NCI-H69 (cell line): ENCODE measurements around the gene COMMD1.
"Not testable (repeated sequence)": the region's sequence is repeated elsewhere in the genome, so short reads cannot be mapped to it uniquely, and the experiment has no call there.

Experiments used
- DNase-seq: peaks from one replicate; lab custom pipeline; 2025; lab: John Stamatoyannopoulos, UW

Gene COMMD1

GRCh38 chr2:61905372-61906185 is at the start of gene COMMD1:
TSS of gene COMMD1 (plus strand) at chr2:61905674. CDS start at chr2:61905679, 5 bp downstream.
- DNase-seq: peak; percentile 77

GRCh38 chr2:61857224-61857623 is 48.2 kb upstream of the COMMD1 start:
- no peak for DNase-seq

- no peak for DNase-seq
Observed at GRCh38 chr2:61862085-61862484, 43.4 kb upstream of the COMMD1 start.

DNA sequence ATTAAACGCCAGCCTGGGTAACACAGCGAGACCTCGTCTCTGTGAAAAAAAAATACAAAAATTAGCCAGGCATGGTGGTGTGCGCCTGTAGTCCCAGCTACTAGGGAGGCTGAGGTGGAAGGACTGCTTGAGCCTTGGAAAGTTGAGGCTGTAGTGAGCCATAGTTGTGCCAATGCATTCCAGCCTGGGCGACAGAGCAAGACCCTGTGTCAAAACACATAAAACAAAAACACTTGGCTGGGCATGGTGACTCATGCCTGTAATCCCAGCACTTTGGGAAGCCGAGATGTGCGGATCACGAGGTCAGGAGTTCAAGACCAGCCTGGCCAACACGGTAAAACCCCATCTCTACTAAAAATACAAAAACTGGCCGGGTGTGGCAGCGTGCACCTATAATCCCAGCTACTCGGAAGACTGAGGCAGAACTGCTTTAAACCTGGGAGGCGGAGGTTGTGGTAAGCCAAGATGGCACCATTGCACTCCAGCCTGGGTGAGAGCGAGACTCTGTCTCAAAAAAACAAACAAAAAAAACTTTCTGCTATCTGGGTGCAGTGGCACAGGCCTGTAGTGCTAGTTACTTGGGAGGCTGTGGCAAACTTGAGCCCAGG is 38.9 kb upstream of the COMMD1 start:
- not testable (repeated sequence) for DNase-seq

DNA sequence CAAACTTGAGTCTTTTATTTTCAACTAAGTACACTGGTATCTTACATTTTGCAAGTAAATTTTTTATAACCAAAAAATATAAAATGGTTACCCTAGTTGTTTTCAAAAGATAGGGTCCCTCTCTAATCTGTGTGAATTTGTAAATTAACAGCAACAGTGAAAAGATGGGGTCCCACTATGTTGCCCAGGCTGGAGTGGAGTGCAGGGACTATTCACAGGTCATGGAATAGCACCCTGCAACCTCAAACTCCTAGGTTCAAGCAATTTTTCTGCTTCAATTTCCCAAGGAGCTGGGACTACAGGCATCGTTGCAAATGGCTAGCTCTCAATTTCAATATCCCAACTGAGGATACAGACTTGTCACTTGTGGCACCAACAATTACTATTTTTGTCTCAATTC is 29.1 kb upstream of the COMMD1 start:
- no peak for DNase-seq

DNA sequence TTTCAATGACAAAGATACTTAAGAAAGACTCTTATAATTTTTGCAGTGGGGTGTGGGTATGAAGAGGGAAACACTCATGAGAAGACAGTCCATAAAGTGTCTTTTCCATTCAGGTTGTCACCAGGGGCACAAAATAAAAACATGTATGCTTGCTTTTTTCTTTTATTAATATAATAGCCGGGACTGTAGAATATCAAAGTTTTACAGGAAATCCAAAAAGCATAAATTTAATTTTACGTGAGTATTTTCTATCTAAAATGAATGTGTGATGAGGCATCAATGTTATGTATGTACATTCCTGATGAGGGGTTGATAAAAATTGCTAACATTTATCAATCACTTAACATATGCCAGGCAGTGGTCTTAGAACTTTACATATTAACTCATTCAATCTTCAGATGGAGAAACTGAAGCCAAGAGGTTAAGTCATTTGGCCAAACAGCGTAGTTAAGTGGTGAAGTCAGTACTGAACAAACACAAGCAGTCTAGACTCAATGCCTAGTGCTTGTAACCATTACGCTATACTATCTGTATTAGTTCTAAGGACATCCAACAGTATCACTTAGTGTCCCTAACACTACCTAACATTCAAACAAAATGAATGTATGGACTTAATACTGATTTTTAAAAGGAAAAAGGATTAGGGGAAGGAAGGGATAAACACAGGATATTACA is 27.8 kb upstream of the COMMD1 start:
- no peak for DNase-seq

DNA sequence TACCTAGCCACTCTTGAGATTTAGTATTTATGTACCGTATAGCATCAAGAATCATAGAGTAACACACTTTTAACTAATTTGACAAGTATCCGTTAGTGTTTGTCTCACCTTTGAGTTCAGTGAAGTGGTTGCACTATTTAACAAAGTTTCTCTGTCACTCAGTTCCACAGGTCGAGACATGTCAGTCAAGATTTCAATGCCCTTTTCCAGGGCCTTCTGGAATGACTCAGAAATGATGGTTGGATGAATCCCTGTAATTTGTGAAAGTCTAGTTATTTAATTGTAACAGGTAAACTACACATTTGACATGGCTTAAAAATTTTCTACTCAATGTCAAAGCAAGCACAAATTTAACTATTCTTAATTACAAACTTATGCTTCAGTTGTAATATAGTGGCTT is 26.7 kb upstream of the COMMD1 start:
- no peak for DNase-seq

- DNase-seq: not testable (repeated sequence)
Observed at GRCh38 chr2:61879351-61879750, 26.1 kb upstream of the COMMD1 start.

DNA sequence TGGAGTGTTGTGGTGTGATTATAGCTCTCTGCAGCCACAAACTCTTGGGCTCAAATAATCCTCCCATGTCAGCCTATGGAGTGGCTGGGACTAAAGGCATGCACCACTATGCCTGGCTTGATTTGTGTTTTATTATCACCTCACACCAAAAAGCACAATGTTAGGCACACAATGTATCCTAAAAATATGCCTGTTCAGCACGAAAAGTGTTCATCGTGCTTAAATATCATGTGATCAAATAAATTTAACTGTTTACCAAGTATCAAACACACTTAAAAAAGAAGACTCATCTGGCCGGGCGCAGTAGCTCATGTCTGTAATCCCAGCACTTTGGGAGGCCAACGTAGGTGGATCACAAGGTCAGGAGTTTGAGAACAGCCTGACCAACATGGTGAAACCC is 22.6 kb upstream of the COMMD1 start:
- DNase-seq: no peak

DNA sequence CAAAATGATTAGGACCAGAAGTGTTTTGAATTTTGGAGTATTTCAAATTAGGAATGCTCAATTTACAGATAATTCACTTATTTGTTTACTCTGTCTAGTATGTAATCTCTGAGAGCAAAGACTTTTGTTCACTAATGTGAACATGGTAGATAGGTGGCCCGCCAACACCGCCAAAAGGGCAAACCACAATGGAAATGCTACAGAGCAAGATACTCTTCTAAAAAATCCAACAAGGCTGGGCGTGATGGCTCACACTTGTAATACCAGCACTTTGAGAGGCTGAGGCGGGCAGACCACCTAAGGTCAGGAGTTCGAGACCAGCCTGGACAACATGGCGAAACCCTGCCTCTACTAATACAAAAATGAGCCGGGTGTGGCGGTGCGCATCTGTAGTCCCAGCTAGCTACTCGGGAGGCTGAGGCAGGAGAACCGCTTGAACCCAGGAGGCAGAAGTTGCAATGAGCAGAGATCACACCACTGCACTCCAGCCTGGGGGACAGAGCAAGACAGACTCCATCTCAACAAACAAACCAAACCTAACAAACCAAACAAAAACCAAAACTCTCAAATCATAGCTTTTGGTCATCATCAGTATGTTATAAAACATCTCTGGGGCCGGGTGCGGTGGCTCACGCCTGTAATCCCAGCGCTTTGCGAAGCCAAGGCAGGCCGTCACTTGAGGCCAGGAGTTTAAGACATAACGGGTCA is 19.4 kb upstream of the COMMD1 start:
- DNase-seq: no peak

DNA sequence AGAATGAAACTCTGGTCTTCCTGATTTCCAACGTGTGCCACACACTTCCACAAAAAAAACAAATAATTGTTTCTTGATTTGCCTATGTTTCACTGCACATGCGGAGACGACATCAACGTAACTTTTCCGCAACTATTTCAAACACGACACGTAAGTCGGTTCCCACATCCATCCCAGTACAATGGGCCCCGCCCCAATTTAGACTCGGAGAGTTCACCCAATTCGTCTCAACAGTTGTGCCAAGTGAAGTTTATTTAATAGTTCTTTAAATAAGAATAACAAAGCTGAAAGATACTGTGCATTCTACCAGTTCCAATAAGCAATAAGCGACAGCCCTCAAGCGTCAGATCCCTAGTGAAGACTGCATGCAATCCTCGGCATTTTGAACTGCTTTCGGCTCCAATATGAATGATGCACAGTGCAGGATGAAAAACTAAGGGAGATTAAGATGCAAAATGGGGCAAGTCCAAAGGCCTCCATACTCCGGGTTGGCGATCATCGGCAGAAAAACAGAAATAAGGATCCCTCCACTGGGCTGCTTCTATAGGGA is 17.7 kb upstream of the COMMD1 start:
- DNase-seq: peak; percentile 39

DNA sequence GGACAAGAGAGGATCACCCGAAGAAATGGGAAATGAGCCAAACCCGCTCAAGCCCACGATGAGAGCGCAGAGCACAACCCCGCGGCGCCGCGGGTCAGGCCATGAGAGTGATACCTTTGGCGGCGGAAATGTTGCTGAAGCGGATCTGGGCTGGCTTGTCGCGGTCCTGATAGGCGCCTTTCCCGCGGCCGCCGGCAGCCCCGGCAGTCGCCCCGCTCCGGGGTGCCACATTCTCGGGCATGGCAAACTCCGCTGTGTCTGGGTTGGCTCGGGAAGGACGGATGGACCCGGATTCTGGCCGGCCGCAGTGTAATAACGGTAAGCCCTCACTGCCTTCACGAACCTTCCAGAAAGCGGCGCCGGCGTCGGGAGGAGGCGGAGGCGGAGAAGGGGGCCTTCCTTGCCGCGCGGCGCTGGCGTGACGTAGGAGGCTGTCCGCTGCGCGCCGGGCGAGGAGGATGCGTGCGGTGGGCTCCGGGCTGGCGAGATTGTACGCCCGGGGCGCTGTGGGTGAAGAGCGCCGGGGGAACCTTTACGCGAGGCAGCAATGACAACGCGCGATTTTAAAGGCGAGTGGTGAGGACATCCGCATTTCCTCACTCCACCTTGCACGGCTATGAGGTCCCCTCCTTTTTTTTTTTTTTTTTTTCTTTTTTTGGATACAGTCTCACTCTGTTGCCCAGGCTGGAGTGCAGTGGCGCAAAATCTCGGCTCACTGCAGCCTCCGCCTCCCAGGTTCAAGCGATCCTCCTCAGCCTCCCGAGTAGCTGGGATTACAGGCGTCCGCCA is 17.0 kb upstream of the COMMD1 start, which contains the start of gene CCT4:
TSS of gene CCT4 (minus strand) at position 390 of the 789 bp plus-strand sequence. CDS start at position 241, 149 bp downstream.
- DNase-seq: peak; percentile 89

- peak; percentile 11 for DNase-seq
Observed at GRCh38 chr2:61898810-61899209, 6.7 kb upstream of the COMMD1 start.

DNA sequence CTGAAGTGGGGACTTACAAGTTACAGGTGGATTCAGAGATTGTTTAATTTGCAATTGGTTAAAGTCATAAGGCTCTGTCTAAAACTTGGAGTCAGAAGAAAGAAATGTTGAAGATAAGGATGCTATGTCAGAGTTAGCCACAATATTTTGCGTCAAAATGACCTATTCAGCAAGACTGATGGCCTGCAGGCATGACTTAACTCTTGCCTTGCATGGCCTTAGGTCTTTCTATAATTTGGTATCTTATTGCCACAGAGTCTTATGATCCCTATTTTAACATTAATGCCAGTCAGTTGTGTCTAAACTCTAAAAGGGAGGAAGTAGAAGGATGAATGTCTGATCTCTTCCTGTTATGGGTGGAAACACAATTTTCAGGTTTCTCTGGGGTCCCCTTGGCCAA is 5.2 kb upstream of the COMMD1 start:
- DNase-seq: no peak

DNA sequence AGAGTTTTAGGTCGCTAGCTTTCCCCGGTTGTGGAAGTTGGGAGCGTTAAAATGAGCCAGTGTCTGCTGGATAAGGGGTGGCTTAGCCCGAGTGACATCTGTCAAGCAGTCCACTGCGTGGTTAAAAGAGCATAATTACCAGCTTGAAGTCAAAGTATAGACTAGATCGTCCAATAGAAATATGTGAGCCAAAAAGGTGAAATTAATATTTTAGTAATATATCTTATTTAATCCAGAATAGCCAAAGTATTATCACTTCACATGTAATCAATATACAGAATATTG is 654 bp downstream of the COMMD1 start:
- DNase-seq: no peak

DNA sequence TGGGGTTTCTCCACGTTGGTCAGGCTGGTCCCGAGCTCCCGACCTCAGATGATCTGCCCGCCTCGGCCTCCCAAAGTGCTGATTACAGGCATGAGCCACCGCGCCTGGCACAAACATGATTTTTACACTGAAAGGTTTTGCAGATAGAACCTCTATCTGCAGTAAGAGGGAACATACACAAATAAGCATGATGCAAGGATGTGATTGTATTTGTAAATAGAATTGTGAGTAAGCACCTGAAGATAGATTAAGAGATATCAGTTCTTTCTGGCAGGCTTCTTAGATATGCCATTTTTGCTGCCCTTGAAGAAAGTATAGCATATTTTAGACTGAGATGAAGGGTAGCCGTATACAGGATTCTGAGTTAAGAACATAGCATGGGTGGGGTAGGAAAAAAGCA is 3.6 kb downstream of the COMMD1 start:
- DNase-seq: no peak

DNA sequence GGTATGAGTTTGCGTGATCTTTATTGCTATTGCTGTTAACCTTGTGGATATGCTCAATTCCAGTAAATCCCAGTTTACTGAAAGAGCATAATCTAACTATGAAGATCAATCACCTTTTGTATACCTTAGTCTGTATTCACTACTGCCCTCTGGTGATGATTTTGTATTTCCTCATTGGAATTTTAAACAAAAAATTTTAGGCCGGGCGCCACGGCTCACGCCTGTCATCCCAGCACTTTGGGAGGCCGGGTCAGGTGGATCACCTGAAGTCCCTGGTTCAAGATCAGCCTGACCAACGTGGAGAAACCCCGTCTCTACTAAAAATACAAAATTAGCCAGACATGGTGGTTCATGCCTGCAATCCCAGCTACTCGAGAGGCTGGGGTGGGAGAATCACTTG is 5.1 kb downstream of the COMMD1 start:
- peak; percentile 19 for DNase-seq

- peak; percentile 6 for DNase-seq
Observed at GRCh38 chr2:61911510-61911909, 6.0 kb downstream of the COMMD1 start.

DNA sequence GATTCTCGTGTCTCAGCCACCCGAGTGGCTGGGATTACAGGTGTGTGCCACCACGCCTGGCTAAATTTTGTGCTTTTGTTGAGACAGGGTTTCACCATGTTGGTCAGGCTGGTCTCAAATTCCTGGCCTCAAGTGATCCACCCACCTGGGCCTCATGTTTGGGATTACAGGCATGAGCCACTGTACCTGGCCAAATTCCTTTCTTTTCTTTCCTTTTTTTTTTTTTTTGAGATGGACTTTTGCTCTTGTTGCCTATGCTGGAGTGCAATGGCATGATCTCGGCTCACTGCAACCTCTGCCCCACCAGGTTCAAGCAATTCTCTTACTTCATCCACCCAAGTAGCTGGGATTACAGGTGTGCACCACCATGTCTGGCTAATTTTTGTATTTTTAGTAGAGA is 9.3 kb downstream of the COMMD1 start:
- not testable (repeated sequence) for DNase-seq

- DNase-seq: no peak
Observed at GRCh38 chr2:61920548-61920947, 15.1 kb downstream of the COMMD1 start.

DNA sequence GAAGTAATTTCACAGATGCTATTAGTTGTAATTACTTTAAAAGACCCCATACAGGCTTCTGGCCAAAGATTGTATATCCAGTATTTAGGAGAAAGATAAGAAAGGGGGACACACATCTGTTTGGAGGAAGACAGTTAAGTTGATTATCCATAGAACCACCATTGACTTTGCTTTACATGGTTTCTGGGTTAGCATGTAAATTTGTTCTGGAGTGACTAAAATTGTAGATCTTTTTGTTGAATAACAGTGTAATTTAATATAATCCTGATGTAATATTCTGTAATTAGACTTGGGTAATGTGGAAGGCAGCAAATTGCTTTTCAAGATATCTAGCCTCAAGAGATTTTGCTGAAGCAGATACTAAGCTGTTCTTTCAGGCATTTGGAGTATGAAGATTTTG is 17.2 kb downstream of the COMMD1 start:
- DNase-seq: no peak
